Hepatic stellate cell (primary cell): ENCODE results near the gene OR51G1.
"Not testable (repeated sequence)": the region's sequence is repeated elsewhere in the genome, so short reads cannot be mapped to it uniquely, and the experiment has no call there.

Source experiments
- DNase-seq: peaks from one replicate; pipeline ENCODE4 v3.0.0; 2011; ENCODE audit warnings: low spot score

The OR51G1 gene

GRCh38 chr11:4924239-4924638 is at the start of gene OR51G1:
Gene OR51G1, minus strand, starts transcription at chr11:4924339. Its CDS starts 0 bp downstream, at chr11:4924339.
- DNase-seq, result no peak

GRCh38 chr11:4962816-4963215 is 38.7 kb upstream of the OR51G1 start:
- DNase-seq, result no peak

- DNase-seq, result no peak
Measured at GRCh38 chr11:4960877-4961276, 36.7 kb upstream of the OR51G1 start.

GRCh38 chr11:4957396-4957795 is 33.3 kb upstream of the OR51G1 start:
- no peak for DNase-seq

GRCh38 chr11:4955613-4956012 is 31.5 kb upstream of the OR51G1 start, which contains the start of gene OR51A2:
Gene OR51A2, minus strand, starts transcription at chr11:4955713. Its CDS starts 0 bp downstream, at chr11:4955713.
- DNase-seq, result not testable (repeated sequence)

- DNase-seq, result no peak
Measured at GRCh38 chr11:4947505-4947904, 23.4 kb upstream of the OR51G1 start, which contains the start of gene OR51A4. Gene OR51A4, minus strand, starts transcription at chr11:4947605. Its CDS starts 505 bp downstream, at chr11:4947100.

GRCh38 chr11:4936745-4937144 is 12.6 kb upstream of the OR51G1 start:
- DNase-seq, result no peak

GRCh38 chr11:4932751-4933150 is 8.6 kb upstream of the OR51G1 start:
- no peak for DNase-seq

- no peak for DNase-seq
Measured at GRCh38 chr11:4926608-4927007, 2.5 kb upstream of the OR51G1 start.

GRCh38 chr11:4922304-4922703 is 1.8 kb downstream of the OR51G1 start:
- no peak for DNase-seq

- no peak for DNase-seq
Measured at GRCh38 chr11:4921796-4922195, 2.3 kb downstream of the OR51G1 start.

- DNase-seq, result no peak
Measured at GRCh38 chr11:4919250-4919649, 4.9 kb downstream of the OR51G1 start, which contains the start of gene OR51G2. Gene OR51G2, minus strand, starts transcription at chr11:4919350. Its CDS starts 3,687 bp downstream, at chr11:4915663.

GRCh38 chr11:4916581-4916980 is 7.6 kb downstream of the OR51G1 start:
- no peak for DNase-seq

GRCh38 chr11:4903484-4903883 is 20.7 kb downstream of the OR51G1 start, which contains the start of gene OR51A7:
Gene OR51A7, plus strand, starts transcription at chr11:4903783. Its CDS starts 3,587 bp downstream, at chr11:4907370.
- no peak for DNase-seq

GRCh38 chr11:4891996-4892640 is 32.0 kb downstream of the OR51G1 start:
- peak; percentile 48 for DNase-seq

- no peak for DNase-seq
Measured at GRCh38 chr11:4890279-4890678, 33.9 kb downstream of the OR51G1 start.

GRCh38 chr11:4887591-4887990 is 36.5 kb downstream of the OR51G1 start:
- DNase-seq, result no peak

- DNase-seq, result no peak
Measured at GRCh38 chr11:4886186-4886585, 38.0 kb downstream of the OR51G1 start.

- DNase-seq, result no peak
Measured at GRCh38 chr11:4884361-4884760, 39.8 kb downstream of the OR51G1 start.

- no peak for DNase-seq
Measured at GRCh38 chr11:4882543-4882942, 41.6 kb downstream of the OR51G1 start.

- DNase-seq, result peak; percentile 12
Measured at GRCh38 chr11:4881860-4882500, 42.2 kb downstream of the OR51G1 start, which contains the start of gene OR51T1. Gene OR51T1, plus strand, starts transcription at chr11:4881900. Its CDS starts 0 bp downstream, at chr11:4881900.

- no peak for DNase-seq
Measured at GRCh38 chr11:4881188-4881587, 43.0 kb downstream of the OR51G1 start.
